Neural progenitor cell (in vitro differentiated cells): Measurements from ENCODE around the gene MED10.

Source experiments
- CTCF ChIP-seq: fragments of 200-600 bp; sonication (generic); IDR thresholded peaks from 2 replicates; pipeline ENCODE4 v1.5.1; 2017; ENCODE audit warnings: antibody characterized with exemption, mild to moderate bottlenecking
- EZH2 ChIP-seq: fragments of 200-600 bp; sonication (generic); IDR thresholded peaks from 2 replicates; pipeline ENCODE4 v1.6.1; 2017; ENCODE audit warnings: antibody characterized with exemption, mild to moderate bottlenecking, moderate library complexity
- EZH2phosphoT487 ChIP-seq: fragments of 200-600 bp; sonication (generic); IDR thresholded peaks from 2 replicates; pipeline ENCODE4 v1.6.1; 2017; ENCODE audit warnings: antibody characterized with exemption

- TF ChIP-seq CTCF, result no peak
- TF ChIP-seq EZH2phosphoT487, result no peak
- TF ChIP-seq EZH2, result no peak
These were observed 51.6 kb downstream of the MED10 start for GRCh38 chr5:6326776-6327175.
